Fibroblast of lung (primary cell): ENCODE measurements around the gene KLHL29. TPM values are rescaled to one million over a fixed set of nuclear protein-coding genes. Genes with fewer than 3 reads are reported as not detected.

Experiments used
- DNase-seq, 2 donors: peaks; one replicate each; pipeline versions ENCODE4 v3.0.0 to v3.0.0-alpha.2; 2010; ENCODE audit warnings: low read depth in 2 of 2
- H2AFZ ChIP-seq: 2 replicates; pipeline ENCODE4 v1.5.1; 2012; ENCODE audit warnings: low read length, control low read depth, inconsistent platforms
- H3K27ac ChIP-seq: 2 replicates; pipeline ENCODE4 v1.5.1; 2011; ENCODE audit warnings: low read length, control low read depth; ENCODE audit not compliant: insufficient read depth
- H3K27me3 ChIP-seq: 2 replicates; pipeline ENCODE4 v1.5.1; 2011; ENCODE audit warnings: mild to moderate bottlenecking, low read length; ENCODE audit not compliant: control insufficient read depth, insufficient read depth
- H3K36me3 ChIP-seq: 2 replicates; pipeline ENCODE4 v1.5.1; 2011; ENCODE audit warnings: low read length; ENCODE audit not compliant: control insufficient read depth, insufficient read depth
- H3K4me1 ChIP-seq: 2 replicates; pipeline ENCODE4 v1.5.1; 2011; ENCODE audit warnings: low read length; ENCODE audit not compliant: control insufficient read depth, insufficient read depth; ENCODE audit errors: extremely low read depth
- H3K4me2 ChIP-seq: 2 replicates; pipeline ENCODE4 v1.5.1; 2011; ENCODE audit warnings: low read length, control low read depth; ENCODE audit not compliant: insufficient read depth; ENCODE audit errors: extremely low read depth
- H3K4me3 ChIP-seq, 4 experiments: fragments of 200-600 bp in 1 of 4; sonication (generic) in 1 of 4; replicated peaks in 1 of 4; 2 replicates each; pipeline ENCODE4 v1.5.1; 2011 to 2016; ENCODE audit warnings: low read length in 4 of 4, low read depth in 3 of 4, mild to moderate bottlenecking in 3 of 4, control low read depth in 2 of 4, inconsistent platforms in 1 of 4, mixed read lengths in 1 of 4; ENCODE audit not compliant: insufficient read depth in 1 of 4; ENCODE audit errors: control extremely low read depth in 1 of 4
- H3K79me2 ChIP-seq: 2 replicates; pipeline ENCODE4 v1.5.1; 2012; ENCODE audit warnings: mild to moderate bottlenecking, low read length, inconsistent platforms; ENCODE audit not compliant: control insufficient read depth, insufficient read depth
- H3K9ac ChIP-seq: 2 replicates; pipeline ENCODE4 v1.5.1; 2011; ENCODE audit warnings: mild to moderate bottlenecking, low read length, control low read depth; ENCODE audit not compliant: insufficient read depth
- H3K9me3 ChIP-seq: 2 replicates; pipeline ENCODE4 v1.5.1; 2012; ENCODE audit warnings: low read depth, low read length; ENCODE audit not compliant: control insufficient read depth, insufficient read depth
- H4K20me1 ChIP-seq: 2 replicates; pipeline ENCODE4 v1.5.1; 2011; ENCODE audit warnings: low read length; ENCODE audit not compliant: control insufficient read depth, insufficient read depth; ENCODE audit errors: extremely low read depth
- CTCF ChIP-seq, 2 donors: IDR thresholded peaks in 1 of 2; conservative IDR thresholded peaks in 1 of 2; 1 replicate in 1 of 2; 2 replicates in 1 of 2; pipeline ENCODE4 v1.5.1; 2011 to 2012; ENCODE audit warnings: low read length in 2 of 2, control low read depth in 1 of 2, inconsistent platforms in 1 of 2, low read depth in 1 of 2, mild to moderate bottlenecking in 1 of 2
- EZH2 ChIP-seq: IDR thresholded peaks from 2 replicates; pipeline ENCODE4 v1.5.1; 2012; ENCODE audit warnings: low read length, control low read depth, mild to moderate bottlenecking; ENCODE audit errors: missing control alignments
- polyA plus RNA-seq, 2 donors: library from polyadenylated mRNA; depleted of rRNA in 1 of 2; stranded (reverse) in 1 of 2; unstranded in 1 of 2; fragments of >200 nt; gene quantifications; 2 replicates each; pipeline ENCODE4 v1.2.1, GENCODE V29; 2011 to 2012; ENCODE audit warnings: missing spikeins in 1 of 2
- total RNA-seq: library from RNA; depleted of rRNA; stranded (reverse); fragments of >200 nt; gene quantifications from 2 replicates; pipeline ENCODE4 v1.2.1, GENCODE V29; 2014

KLHL29 gene
- total and polyA plus RNA-seq, 2 donors (not counting 1 experiment from before 2014, with no cell fraction given): 7.1 to 7.9 TPM

- Histone ChIP-seq H2AFZ (no peak overlapping the region), H3K27me3 (no peaks in the 10 kb centered on the region), H3K4me1 (no peaks in the 10 kb centered on the region), H3K79me2 (no peaks in the 10 kb centered on the region), H3K36me3 (no peaks in the 10 kb centered on the region), H3K9me3 (no peaks in the 10 kb centered on the region), H3K27ac (no peak overlapping the region), H3K9ac (no peak overlapping the region), H3K4me3 (no peak overlapping the region), H4K20me1 (peaks cover 2% of the 10 kb centered on the region), H3K4me2 (no peak overlapping the region)
- no peak for TF ChIP-seq CTCF (conservative IDR thresholded peaks at IDR 0.05 in 1 of 2, IDR thresholded peaks at IDR 0.05 in 1 of 2; ENCODE audit: low read depth in 1 of 2, low read length in 2 of 2)
- no peak for TF ChIP-seq EZH2
- DNase-seq: no peak
These were observed 156.7 kb downstream of the KLHL29 start for GRCh38 chr2:23541503-23542229.

GRCh38 chr2:23542230-23542789 lies 157.3 kb downstream of the KLHL29 start:
- Histone ChIP-seq H3K27me3 (no peaks in the 10 kb centered on the region), H3K36me3 (no peaks in the 10 kb centered on the region), H3K9ac (no peak overlapping the region), H4K20me1 (peaks cover 2% of the 10 kb centered on the region), H3K4me3 (no peak overlapping the region), H2AFZ (no peak overlapping the region), H3K9me3 (no peaks in the 10 kb centered on the region), H3K27ac (no peak overlapping the region), H3K4me2 (no peak overlapping the region), H3K4me1 (no peaks in the 10 kb centered on the region), H3K79me2 (no peaks in the 10 kb centered on the region)
- DNase-seq: no peak
- no peak for TF ChIP-seq CTCF (conservative IDR thresholded peaks at IDR 0.05 in 1 of 2, IDR thresholded peaks at IDR 0.05 in 1 of 2; ENCODE audit: low read depth in 1 of 2, low read length in 2 of 2)
- TF ChIP-seq EZH2: no peak

- H3K4me3 ChIP-seq: no peak overlapping the region
- no peak for DNase-seq
- no peaks in the 10 kb centered on the region for H3K4me1 ChIP-seq
- H3K9me3 ChIP-seq: no peaks in the 10 kb centered on the region
- peaks cover 2% of the 10 kb centered on the region for H4K20me1 ChIP-seq
- no peak overlapping the region for H2AFZ ChIP-seq
- H3K36me3 ChIP-seq: no peaks in the 10 kb centered on the region
- no peak overlapping the region for H3K27ac ChIP-seq
- H3K27me3 ChIP-seq: no peaks in the 10 kb centered on the region
- TF ChIP-seq CTCF (conservative IDR thresholded peaks at IDR 0.05 in 1 of 2, IDR thresholded peaks at IDR 0.05 in 1 of 2; ENCODE audit: low read depth in 1 of 2, low read length in 2 of 2) (no peak), EZH2 (no peak)
- H3K79me2 ChIP-seq: no peaks in the 10 kb centered on the region
- no peak overlapping the region for H3K9ac ChIP-seq
- H3K4me2 ChIP-seq: no peak overlapping the region
These were observed 158.3 kb downstream of the KLHL29 start for GRCh38 chr2:23543302-23543701.
